ENCODE results near the gene APBB1IP.
A peak's percentile ranks its signal among the peaks of the same experiment; 100 is the strongest.
"Not testable (repeated sequence)": the region's sequence is repeated elsewhere in the genome, so short reads cannot be mapped to it uniquely, and the experiment has no call there.

The APBB1IP gene, protein sequence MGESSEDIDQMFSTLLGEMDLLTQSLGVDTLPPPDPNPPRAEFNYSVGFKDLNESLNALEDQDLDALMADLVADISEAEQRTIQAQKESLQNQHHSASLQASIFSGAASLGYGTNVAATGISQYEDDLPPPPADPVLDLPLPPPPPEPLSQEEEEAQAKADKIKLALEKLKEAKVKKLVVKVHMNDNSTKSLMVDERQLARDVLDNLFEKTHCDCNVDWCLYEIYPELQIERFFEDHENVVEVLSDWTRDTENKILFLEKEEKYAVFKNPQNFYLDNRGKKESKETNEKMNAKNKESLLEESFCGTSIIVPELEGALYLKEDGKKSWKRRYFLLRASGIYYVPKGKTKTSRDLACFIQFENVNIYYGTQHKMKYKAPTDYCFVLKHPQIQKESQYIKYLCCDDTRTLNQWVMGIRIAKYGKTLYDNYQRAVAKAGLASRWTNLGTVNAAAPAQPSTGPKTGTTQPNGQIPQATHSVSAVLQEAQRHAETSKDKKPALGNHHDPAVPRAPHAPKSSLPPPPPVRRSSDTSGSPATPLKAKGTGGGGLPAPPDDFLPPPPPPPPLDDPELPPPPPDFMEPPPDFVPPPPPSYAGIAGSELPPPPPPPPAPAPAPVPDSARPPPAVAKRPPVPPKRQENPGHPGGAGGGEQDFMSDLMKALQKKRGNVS

DNA sequence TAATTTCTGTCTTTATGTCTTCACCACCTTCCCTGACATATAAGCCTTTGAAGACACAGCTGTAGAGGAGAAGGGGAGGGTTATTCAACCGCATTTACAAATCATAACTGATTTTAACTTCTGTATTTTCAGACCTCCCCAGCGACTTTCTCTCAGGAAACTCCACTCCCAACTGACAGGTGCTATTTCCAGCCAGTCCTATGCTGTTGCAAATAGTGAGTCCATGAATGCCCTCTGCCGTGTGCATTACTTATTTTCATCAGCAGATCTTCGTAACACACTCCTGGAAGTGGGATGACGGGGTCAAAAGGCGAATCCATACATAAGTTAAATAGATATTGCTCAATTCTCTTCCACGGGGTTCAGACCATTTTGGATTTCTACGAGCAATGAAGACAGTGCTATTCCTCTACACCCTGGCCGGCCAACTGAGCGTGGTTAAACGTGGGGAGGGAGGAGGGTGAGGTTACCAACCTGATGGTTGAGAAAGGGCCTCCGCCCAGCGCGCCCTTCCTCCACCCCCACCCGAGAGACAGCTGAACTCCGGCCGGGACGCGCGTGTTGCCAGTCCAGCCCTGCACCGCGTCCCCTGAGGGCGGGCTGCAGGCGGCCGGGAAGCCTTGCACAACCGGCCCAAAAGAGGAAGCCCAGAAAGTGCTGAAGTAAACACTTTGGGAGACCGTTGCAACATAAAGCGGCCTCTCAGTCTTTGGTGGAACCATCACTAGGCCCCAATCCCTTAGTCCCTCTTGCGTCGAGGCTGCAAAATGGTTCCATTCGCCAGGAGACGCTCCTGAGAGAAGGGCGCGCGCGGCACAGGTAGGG lies at the start of gene APBB1IP:
TSS of gene APBB1IP (plus strand) at position 705 of the 825 bp plus-strand sequence. CDS start 53,986 bp downstream, outside the sequence.
- DNase-seq (ENCODE audit: low spot score): peak; percentile 81

DNA sequence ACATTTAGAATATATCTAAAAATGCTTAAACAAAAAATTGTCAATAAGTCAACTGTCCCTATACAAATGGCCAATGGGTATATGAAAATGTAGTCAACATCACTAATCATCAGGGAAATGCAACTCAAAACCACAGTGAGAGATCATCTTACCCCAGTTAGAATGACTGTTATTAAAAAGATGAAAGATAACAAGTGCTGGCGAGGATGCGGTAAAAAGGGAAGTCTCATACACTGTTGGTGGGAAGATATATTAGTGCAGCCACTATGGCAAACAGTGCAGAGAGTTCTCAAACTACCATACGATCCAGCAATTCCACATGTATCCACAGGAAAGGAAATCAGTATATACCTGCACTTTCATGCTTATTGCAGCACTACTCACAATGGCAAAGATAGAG lies 48.6 kb upstream of the APBB1IP start:
- DNase-seq (ENCODE audit: low spot score): no peak

- peak; percentile 43 for DNase-seq (ENCODE audit: low spot score)
These were observed 46.1 kb upstream of the APBB1IP start for GRCh38 chr10:26391701-26392695.

DNA sequence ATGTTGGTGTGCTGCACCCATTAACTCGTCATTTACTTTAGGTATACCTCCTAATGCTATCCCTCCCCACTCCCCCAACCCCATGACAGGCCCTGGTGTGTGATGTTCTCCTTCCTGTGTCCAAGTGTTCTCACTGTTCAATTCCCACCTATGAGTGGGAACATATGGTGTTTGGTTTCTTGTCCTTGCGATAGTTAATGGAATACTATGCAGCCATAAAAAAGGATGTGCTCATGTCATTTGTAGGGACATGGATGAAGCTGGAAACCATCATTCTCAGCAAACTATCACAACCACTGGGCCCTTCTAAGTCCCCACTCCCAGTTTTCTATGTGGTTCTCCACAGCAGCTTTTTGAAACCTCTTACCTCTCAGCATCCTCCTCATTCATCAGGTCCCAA lies 39.8 kb upstream of the APBB1IP start:
- DNase-seq (ENCODE audit: low spot score): not testable (repeated sequence)

GRCh38 chr10:26407406-26407969 lies 30.7 kb upstream of the APBB1IP start:
- no peak for DNase-seq (ENCODE audit: low spot score)

- DNase-seq (ENCODE audit: low spot score): no peak
These were observed 29.2 kb upstream of the APBB1IP start for GRCh38 chr10:26408858-26409494.

DNA sequence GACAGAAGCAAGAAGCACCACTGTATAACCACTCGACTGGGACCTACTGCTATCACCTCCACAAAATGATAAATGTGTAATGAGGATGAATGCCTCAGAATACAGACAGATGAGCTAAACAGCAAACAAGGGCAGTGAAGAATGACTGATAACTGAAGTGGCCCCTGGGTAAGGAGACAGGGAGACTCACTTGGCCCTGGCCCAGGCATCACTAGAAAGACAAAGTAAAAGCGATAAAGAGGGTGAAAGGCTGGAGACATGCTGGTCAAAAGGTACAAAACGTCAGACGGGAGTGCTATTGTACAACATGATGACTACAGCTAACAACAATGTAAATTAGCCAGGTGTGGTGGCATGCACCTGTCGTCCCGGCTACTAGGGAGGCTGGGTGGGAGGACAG lies 27.8 kb upstream of the APBB1IP start:
- DNase-seq (ENCODE audit: low spot score): no peak

GRCh38 chr10:26412932-26413331 lies 25.2 kb upstream of the APBB1IP start:
- no peak for DNase-seq (ENCODE audit: low spot score)

- DNase-seq (ENCODE audit: low spot score): no peak
These were observed 24.8 kb upstream of the APBB1IP start for GRCh38 chr10:26413375-26413774.

DNA sequence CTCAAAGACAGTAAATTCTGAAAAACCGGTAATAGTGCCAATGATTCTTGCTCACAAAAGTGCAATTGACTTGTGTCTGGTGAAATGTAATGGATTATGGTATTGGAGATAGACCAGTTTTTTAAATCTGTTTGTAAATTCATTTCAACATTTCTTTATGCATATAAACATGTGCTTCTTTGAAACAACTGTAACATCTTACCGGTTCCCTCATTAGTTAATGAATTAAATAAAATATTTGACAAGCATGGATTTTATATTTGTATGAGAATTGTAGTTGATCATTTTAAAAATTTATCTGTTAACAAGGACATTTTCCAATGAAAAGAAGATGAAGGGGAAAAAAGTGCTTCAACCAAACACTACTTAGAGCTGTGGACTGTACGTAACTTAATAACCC lies 21.0 kb upstream of the APBB1IP start:
- no peak for DNase-seq (ENCODE audit: low spot score)

GRCh38 chr10:26422977-26423376 lies 15.2 kb upstream of the APBB1IP start:
- no peak for DNase-seq (ENCODE audit: low spot score)

GRCh38 chr10:26423722-26424121 lies 14.4 kb upstream of the APBB1IP start:
- no peak for DNase-seq (ENCODE audit: low spot score)

DNA sequence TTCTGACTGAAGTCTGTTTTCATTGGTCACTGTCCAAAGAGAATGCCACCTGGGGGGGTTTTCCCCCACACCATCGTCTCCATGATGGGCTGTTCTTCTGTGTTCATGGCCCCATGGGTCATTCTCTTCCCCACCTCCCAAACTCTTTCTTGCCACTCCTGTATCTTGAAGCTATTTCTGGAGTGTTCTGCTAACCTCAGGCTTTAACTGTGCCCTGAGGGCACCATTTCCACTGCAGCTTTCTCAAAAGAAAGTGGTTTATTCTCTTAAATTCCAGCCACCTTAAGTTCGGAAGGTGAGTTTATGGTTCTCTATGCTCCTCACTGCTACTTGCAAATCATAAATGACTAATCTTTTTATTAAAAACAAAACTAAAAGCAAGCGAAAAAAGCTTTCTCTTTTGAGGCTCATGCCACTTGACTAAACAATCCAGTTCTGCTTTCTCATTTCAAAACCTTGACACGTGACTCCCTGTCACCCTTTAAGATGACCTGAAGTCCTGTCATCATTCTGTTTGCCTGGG lies 7.4 kb upstream of the APBB1IP start:
- DNase-seq (ENCODE audit: low spot score): peak; percentile 65

DNA sequence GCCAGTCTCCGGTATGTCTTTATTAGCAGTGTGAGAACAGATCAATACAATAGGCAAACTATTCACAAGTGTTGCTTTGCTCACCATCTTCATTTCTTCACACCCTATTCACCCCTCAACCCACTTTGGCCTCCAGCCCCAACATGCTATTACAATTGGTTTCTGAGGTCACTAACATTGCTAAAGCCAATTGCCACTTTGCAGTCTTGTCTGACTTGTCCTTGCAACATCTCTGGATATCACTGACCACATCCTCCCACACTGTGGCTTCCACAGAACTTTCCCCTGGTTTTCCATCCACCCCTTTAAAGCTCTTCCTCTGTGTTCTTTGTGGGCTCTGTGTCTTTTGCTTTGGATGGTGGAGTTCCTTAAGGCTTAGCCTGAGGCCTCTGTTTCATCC lies 5.2 kb upstream of the APBB1IP start:
- DNase-seq (ENCODE audit: low spot score): peak; percentile 39

GRCh38 chr10:26435852-26436251 lies 2.3 kb upstream of the APBB1IP start:
- DNase-seq (ENCODE audit: low spot score): no peak

- DNase-seq (ENCODE audit: low spot score): no peak
These were observed 1.3 kb upstream of the APBB1IP start for GRCh38 chr10:26436848-26437247.

GRCh38 chr10:26438534-26439341 lies 597 bp downstream of the APBB1IP start:
- no peak for DNase-seq (ENCODE audit: low spot score)

GRCh38 chr10:26439406-26440087 lies 1.4 kb downstream of the APBB1IP start:
- no peak for DNase-seq (ENCODE audit: low spot score)

DNA sequence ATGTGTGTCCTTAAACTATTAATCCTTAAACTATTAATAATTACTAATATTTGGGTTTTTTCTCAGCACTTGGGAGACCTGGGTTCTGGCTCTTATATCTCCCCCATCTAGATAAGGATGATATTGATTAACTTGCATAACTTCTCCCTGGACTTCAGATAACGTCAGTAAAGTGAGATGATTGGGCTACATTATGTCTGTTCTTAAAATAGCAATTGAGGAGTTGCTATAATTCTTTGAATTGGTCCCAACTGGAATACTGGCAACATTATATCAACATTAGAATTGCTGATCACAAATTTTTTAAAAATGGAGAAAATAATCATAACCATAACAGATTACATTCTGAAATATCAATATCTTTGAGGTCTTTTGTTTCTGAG lies 1.9 kb downstream of the APBB1IP start:
- no peak for DNase-seq (ENCODE audit: low spot score)
